H1 (cell line): Measurements from ENCODE around the gene TMEM51. TPM values are rescaled to one million over a fixed set of nuclear protein-coding genes. Genes with fewer than 3 reads are reported as not detected.

ENCODE experiments used
- CTCF ChIA-PET: fragments of 300-600 bp; sonication (Branson Sonifier 250); formaldehyde crosslinking; loops from one replicate; lab custom pipeline; 2021; ENCODE audit not compliant: partially characterized antibody; lab: Charles Lee
- POLR2A ChIA-PET: fragments of 300-600 bp; sonication (Branson Sonifier 250); formaldehyde crosslinking; loops from one replicate; lab custom pipeline; 2021; ENCODE audit warnings: inconsistent platforms; ENCODE audit not compliant: partially characterized antibody; lab: Charles Lee
- DNase-seq, 2 experiments: peaks; one replicate each; pipeline versions ENCODE4 v3.0.0 to v3.0.0-alpha.2; 2010 to 2022; ENCODE audit warnings: low spot score in 2 of 2, low read depth in 1 of 2, mixed read lengths in 1 of 2
- FAIRE-seq: peaks from 2 replicates; lab custom pipeline; 2011; peaks lifted over from hg19 to GRCh38; lab: Jason Lieb, UNC
- H2AFZ ChIP-seq: 2 replicates; pipeline ENCODE4 v1.8.1; 2012; ENCODE audit warnings: low read length, inconsistent platforms
- H2AK5ac ChIP-seq: 2 replicates; pipeline ENCODE4 v1.6.1; 2013; ENCODE audit warnings: low read depth, low read length
- H2BK120ac ChIP-seq: replicated peaks from 2 replicates; pipeline ENCODE3; 2013; ENCODE audit warnings: low read depth, low read length, inconsistent platforms
- H2BK12ac ChIP-seq: 2 replicates; pipeline ENCODE4 v1.6.1; 2013; ENCODE audit warnings: low read depth, low read length
- H2BK15ac ChIP-seq: 2 replicates; pipeline ENCODE4 v1.6.1; 2013; ENCODE audit warnings: low read length
- H2BK20ac ChIP-seq: 2 replicates; pipeline ENCODE4 v1.6.1; 2013; ENCODE audit warnings: low read length
- H2BK5ac ChIP-seq: 2 replicates; pipeline ENCODE4 v1.6.1; 2013; ENCODE audit warnings: low read depth, low read length
- H3K14ac ChIP-seq: 2 replicates; pipeline ENCODE4 v1.6.1; 2013; ENCODE audit warnings: inconsistent platforms; ENCODE audit not compliant: insufficient read length
- H3K18ac ChIP-seq: 2 replicates; pipeline ENCODE4 v1.6.1; 2013; ENCODE audit warnings: low read length; ENCODE audit errors: extremely low read depth
- H3K23ac ChIP-seq: 2 replicates; pipeline ENCODE4 v1.6.1; 2013; ENCODE audit warnings: inconsistent platforms; ENCODE audit not compliant: insufficient read length
- H3K23me2 ChIP-seq: 2 replicates; pipeline ENCODE4 v1.6.1; 2013; ENCODE audit warnings: low read depth, low read length
- H3K27ac ChIP-seq: 2 replicates; pipeline ENCODE4 v1.6.1; 2011; ENCODE audit warnings: low read depth, low read length, inconsistent platforms
- H3K27me3 ChIP-seq, 4 experiments: replicated peaks in 1 of 4; 1 replicate in 1 of 4; 2 replicates in 3 of 4; pipeline versions ENCODE4 v1.6.1 to v1.8.1; 2011 to 2013; ENCODE audit warnings: low read length in 3 of 4, mild to moderate bottlenecking in 3 of 4, inconsistent platforms in 2 of 4, mixed read lengths in 2 of 4, moderate library complexity in 1 of 4; ENCODE audit not compliant: control insufficient read depth in 3 of 4, insufficient read depth in 3 of 4; ENCODE audit errors: extremely low read depth in 1 of 4
- H3K36me3 ChIP-seq, 4 experiments: 2 replicates each; pipeline versions ENCODE4 v1.6.1 to v1.8.1; 2011 to 2013; ENCODE audit warnings: mild to moderate bottlenecking in 4 of 4, low read length in 3 of 4, moderate library complexity in 2 of 4, control low read depth in 1 of 4, inconsistent platforms in 1 of 4; ENCODE audit not compliant: insufficient read depth in 4 of 4, control insufficient read depth in 2 of 4
- H3K4ac ChIP-seq: replicated peaks from 2 replicates; pipeline ENCODE3; 2013; ENCODE audit warnings: low read length, low read depth, mixed read lengths, inconsistent platforms; ENCODE audit not compliant: insufficient read length
- H3K4me1 ChIP-seq, 4 experiments: replicated peaks in 1 of 4; 1 replicate in 1 of 4; 2 replicates in 3 of 4; pipeline versions ENCODE4 v1.6.1 to v1.8.1; 2011 to 2013; ENCODE audit warnings: low read length in 3 of 4, inconsistent platforms in 2 of 4, mixed read lengths in 1 of 4; ENCODE audit not compliant: insufficient read depth in 4 of 4, control insufficient read depth in 3 of 4
- H3K4me2 ChIP-seq, 2 experiments: 2 replicates each; pipeline versions ENCODE4 v1.6.1 to v1.8.1; 2011 to 2013; ENCODE audit warnings: low read depth in 2 of 2, low read length in 2 of 2, control low read depth in 1 of 2, inconsistent platforms in 1 of 2, mild to moderate bottlenecking in 1 of 2; ENCODE audit not compliant: insufficient read depth in 1 of 2
- H3K4me3 ChIP-seq, 4 experiments: fragments of 200-600, 300-600 bp in 1 of 4; sonication (generic), shearing (Covaris generic), sonication (Bioruptor Twin) in 1 of 4; 2 replicates each; pipeline versions ENCODE4 v1.5.1 to v1.8.1; 2011 to 2016; ENCODE audit warnings: low read length in 4 of 4, low read depth in 3 of 4, control low read depth in 2 of 4, inconsistent platforms in 2 of 4, mild to moderate bottlenecking in 2 of 4, mixed read lengths in 1 of 4, moderate library complexity in 1 of 4; ENCODE audit not compliant: insufficient read depth in 2 of 4; ENCODE audit errors: extremely low read depth in 1 of 4
- H3K56ac ChIP-seq: replicated peaks from 2 replicates; pipeline ENCODE3; 2013; ENCODE audit warnings: low read depth, mild to moderate bottlenecking, mixed read lengths, low read length, inconsistent platforms; ENCODE audit not compliant: insufficient read length
- H3K79me1 ChIP-seq: 2 replicates; pipeline ENCODE4 v1.6.1; 2013; ENCODE audit warnings: low read depth, low read length, control low read depth
- H3K79me2 ChIP-seq, 2 experiments: 2 replicates each; pipeline versions ENCODE4 v1.6.1 to v1.8.1; 2012 to 2013; ENCODE audit warnings: low read length in 2 of 2, mild to moderate bottlenecking in 2 of 2, inconsistent platforms in 1 of 2; ENCODE audit not compliant: insufficient read depth in 2 of 2, control insufficient read depth in 1 of 2
- H3K9ac ChIP-seq, 4 experiments: replicated peaks in 1 of 4; 1 replicate in 1 of 4; 2 replicates in 3 of 4; pipeline versions ENCODE4 v1.6.1 to v1.8.1; 2011 to 2013; ENCODE audit warnings: low read depth in 3 of 4, low read length in 3 of 4, control low read depth in 2 of 4, mild to moderate bottlenecking in 2 of 4, moderate library complexity in 2 of 4, inconsistent platforms in 1 of 4; ENCODE audit errors: extremely low read depth in 1 of 4
- H3K9me3 ChIP-seq, 2 experiments: 2 replicates each; pipeline versions ENCODE4 v1.6.1 to v1.8.1; 2012 to 2013; ENCODE audit warnings: mild to moderate bottlenecking in 2 of 2, moderate library complexity in 2 of 2, control low read depth in 1 of 2, inconsistent platforms in 1 of 2, low read depth in 1 of 2, low read length in 1 of 2, mixed read lengths in 1 of 2; ENCODE audit not compliant: insufficient read depth in 2 of 2
- H4K20me1 ChIP-seq, 2 experiments: replicated peaks in 1 of 2; 2 replicates each; pipeline versions ENCODE3 to v1.8.1; 2011 to 2013; ENCODE audit warnings: inconsistent platforms in 2 of 2, low read length in 2 of 2, mild to moderate bottlenecking in 1 of 2; ENCODE audit not compliant: insufficient read depth in 2 of 2, control insufficient read depth in 1 of 2
- H4K5ac ChIP-seq: 2 replicates; pipeline ENCODE4 v1.6.1; 2013; ENCODE audit warnings: low read length, low read depth, mixed read lengths, inconsistent platforms; ENCODE audit not compliant: insufficient read length
- H4K8ac ChIP-seq: 2 replicates; pipeline ENCODE4 v1.8.0; 2013; ENCODE audit warnings: mild to moderate bottlenecking, moderate library complexity, low read length, inconsistent platforms; ENCODE audit not compliant: insufficient read depth; ENCODE audit errors: extremely low read depth
- H4K91ac ChIP-seq: replicated peaks from 2 replicates; pipeline ENCODE3; 2013; ENCODE audit warnings: low read length, mixed read lengths, inconsistent platforms; ENCODE audit not compliant: insufficient read length
- CEBPB ChIP-seq: IDR thresholded peaks from 2 replicates; pipeline ENCODE4 v1.6.1; 2012; ENCODE audit warnings: low read depth, low read length
- CHD1 ChIP-seq: IDR thresholded peaks from 2 replicates; pipeline ENCODE4 v1.6.1; 2012; ENCODE audit warnings: low read depth, low read length, improper control_type of control experiment
- CHD2 ChIP-seq: IDR thresholded peaks from 2 replicates; pipeline ENCODE4 v1.6.1; 2012; ENCODE audit warnings: low read length, improper control_type of control experiment
- HDAC2 ChIP-seq, 2 experiments: fragments of 300-600 bp in 1 of 2; sonication (generic) in 1 of 2; IDR thresholded peaks; 2 replicates each; pipeline ENCODE4 v1.6.1; 2011 to 2012; ENCODE audit warnings: low read depth in 2 of 2, low read length in 2 of 2, mild to moderate bottlenecking in 2 of 2, moderate library complexity in 2 of 2, borderline replicate concordance in 1 of 2, inconsistent platforms in 1 of 2
- TBP ChIP-seq: IDR thresholded peaks from 2 replicates; pipeline ENCODE4 v1.6.1; 2011; ENCODE audit warnings: low read depth, low read length, improper control_type of control experiment
- WGBS, 2 experiments: shearing (Covaris generic) in 1 of 2; methylation state at CpG; one replicate each; pipeline versions ENCODE4 v1.1.6 to v1.1.7; 2013 to 2015; ENCODE audit warnings: low lambda C conversion rate in 2 of 2, mixed read lengths in 2 of 2, inconsistent platforms in 1 of 2, low coverage in 1 of 2, missing lambda C conversion rate in 1 of 2; ENCODE audit not compliant: insufficient replicate concordance in 2 of 2, insufficient coverage in 1 of 2, insufficient read length in 1 of 2; ENCODE audit errors: extremely low coverage in 1 of 2, missing lambda C conversion rate in 1 of 2; 5-methylcytosine and 5-hydroxymethylcytosine counted together
- polyA plus RNA-seq, 7 experiments: library from polyadenylated mRNA; depleted of rRNA in 3 of 7; stranded (reverse) in 5 of 7; unstranded in 2 of 7; fragments of >200 nt in 5 of 7; fragments of 200-250 nt in 2 of 7; gene quantifications; 1 replicate in 5 of 7; 2 replicates in 1 of 7; 4 replicates in 1 of 7; pipeline versions ENCODE4 v1.2.1 to v1.2.3, GENCODE V29; 2011 to 2013; ENCODE audit warnings: missing spikeins in 2 of 7, mixed read lengths in 2 of 7
- total RNA-seq: library from RNA; stranded (reverse); fragmentation: NEBNext Ultra II Directional; extraction: Animal tissue kit (Norgen Biotek cat#: 25700); gene quantifications from 2 replicates; pipeline ENCODE4 v1.2.1, GENCODE V29; 2021

Gene TMEM51
- total and polyA plus RNA-seq, 2 of the 8 experiments (the other 6 are each of a cell fraction or from before 2014, with no cell fraction given): 9.9 to 10.7 TPM

- DNase-seq (no peak), FAIRE-seq (no peak)
- ChIA-PET CTCF (interaction anchor here (0.9 to 2.4 kb wide), 8 partner anchors 10 to 82 kb away, joined by 3 to 6 read pairs (median 4); no protein-coding TSS in a partner anchor), POLR2A (interaction anchor here (0.6 to 1.5 kb wide), 2 partner anchors 10 to 128 kb away, joined by 3 read pairs; no protein-coding TSS in a partner anchor)
- Histone ChIP-seq H2AFZ (no peak overlapping the region), H3K4ac (no peak overlapping the region), H4K91ac (no peak overlapping the region), H3K9me3 (no peaks in the 10 kb centered on the region), H3K23me2 (peaks cover 9% of the 10 kb centered on the region), H3K79me2 (peaks cover 0 to 3% of the 10 kb centered on the region in 2 experiments; a peak in 2 of 4 replicates), H3K4me1 (peaks cover 17 to 38% (median 19%) of the 10 kb centered on the region in 4 experiments), H3K27ac (no peak overlapping the region), H3K23ac (no peak overlapping the region), H2AK5ac (no peak overlapping the region), H3K4me2 (no peak overlapping the region), H3K9ac (no peak overlapping the region), H2BK12ac (no peak overlapping the region), H2BK20ac (no peak overlapping the region), H3K18ac (no peak overlapping the region), H2BK15ac (no peak overlapping the region), H4K8ac (no peak overlapping the region), H3K27me3 (no peaks in the 10 kb centered on the region), H2BK5ac (no peak overlapping the region), H3K14ac (no peak overlapping the region), H4K20me1 (peaks cover 0 to 4% of the 10 kb centered on the region in 2 experiments), H4K5ac (no peak overlapping the region), H3K36me3 (no peaks in the 10 kb centered on the region; a peak in 2 of 8 replicates), H3K4me3 (no peak overlapping the region), H2BK120ac (no peak overlapping the region)
- 86% methylated on average over 7 of the region's 7 CpGs; no CpG with 5 or more reads in 1 of the 2 experiments for WGBS, 2 experiments
- no peak for TF ChIP-seq TBP
- no peak for TF ChIP-seq CHD2
- TF ChIP-seq CEBPB: no peak
- no peak for TF ChIP-seq HDAC2 (IDR thresholded peaks at IDR 0.05; ENCODE audit: borderline replicate concordance in 1 of 2, low read depth in 2 of 2, low read length in 2 of 2)
- TF ChIP-seq CHD1: no peak
- TF ChIP-seq, all 59 proteins: peak for 0
- no peaks in the 10 kb centered on the region for H3K79me1 ChIP-seq
- H3K56ac ChIP-seq: no peak overlapping the region
Measured at GRCh38 chr1:15210651-15211375, 57.3 kb downstream of the TMEM51 start.
